ENCODE measurements around the gene SFTA2.

DNA sequence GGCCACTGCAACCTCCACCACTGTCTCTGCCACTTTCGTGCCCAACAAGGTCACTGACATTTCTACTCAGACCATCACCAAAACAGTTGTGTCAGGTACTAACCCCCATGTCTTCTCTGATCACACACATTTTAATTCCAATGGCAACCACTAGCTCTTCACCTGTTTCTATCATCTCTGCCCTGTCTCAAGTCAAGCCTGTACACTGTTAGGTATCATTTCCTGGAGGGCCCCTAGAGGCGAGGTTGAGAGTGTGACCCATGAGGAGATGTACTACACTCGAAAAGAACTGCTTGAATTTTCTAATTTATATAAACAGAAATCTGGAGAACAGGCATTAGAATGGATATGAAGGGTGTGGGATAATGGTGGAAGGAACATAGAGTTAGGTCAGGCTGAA lies 34.2 kb upstream of the SFTA2 start:
- TF ChIP-seq, protein P1, sequence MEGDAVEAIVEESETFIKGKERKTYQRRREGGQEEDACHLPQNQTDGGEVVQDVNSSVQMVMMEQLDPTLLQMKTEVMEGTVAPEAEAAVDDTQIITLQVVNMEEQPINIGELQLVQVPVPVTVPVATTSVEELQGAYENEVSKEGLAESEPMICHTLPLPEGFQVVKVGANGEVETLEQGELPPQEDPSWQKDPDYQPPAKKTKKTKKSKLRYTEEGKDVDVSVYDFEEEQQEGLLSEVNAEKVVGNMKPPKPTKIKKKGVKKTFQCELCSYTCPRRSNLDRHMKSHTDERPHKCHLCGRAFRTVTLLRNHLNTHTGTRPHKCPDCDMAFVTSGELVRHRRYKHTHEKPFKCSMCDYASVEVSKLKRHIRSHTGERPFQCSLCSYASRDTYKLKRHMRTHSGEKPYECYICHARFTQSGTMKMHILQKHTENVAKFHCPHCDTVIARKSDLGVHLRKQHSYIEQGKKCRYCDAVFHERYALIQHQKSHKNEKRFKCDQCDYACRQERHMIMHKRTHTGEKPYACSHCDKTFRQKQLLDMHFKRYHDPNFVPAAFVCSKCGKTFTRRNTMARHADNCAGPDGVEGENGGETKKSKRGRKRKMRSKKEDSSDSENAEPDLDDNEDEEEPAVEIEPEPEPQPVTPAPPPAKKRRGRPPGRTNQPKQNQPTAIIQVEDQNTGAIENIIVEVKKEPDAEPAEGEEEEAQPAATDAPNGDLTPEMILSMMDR (IDR thresholded peaks at IDR 0.05): no peak
- no peak for TF ChIP-seq POLR2A (IDR thresholded peaks at IDR 0.05)

Measured in uterus (tissue), 2 donors.